Lung (tissue), 12 donors: Measurements from ENCODE around the gene RBFOX2. TPM values are rescaled to one million over a fixed set of nuclear protein-coding genes. Genes with fewer than 3 reads are reported as not detected.

ENCODE experiments used
- ATAC-seq: fragments of 200-7000 bp; cut with Tn5 transposase; one replicate; pipeline ENCODE4 v1.9.1; 2020; ENCODE audit warnings: moderate number of reproducible peaks; ENCODE audit not compliant: insufficient read depth, low FRiP score
- DNase-seq, 3 donors: peaks; one replicate each; pipeline ENCODE4 v3.0.0-alpha.2; 2013 to 2017
- H3K27ac ChIP-seq, 2 donors: one replicate each; pipeline ENCODE4 v1.5.1; 2013; ENCODE audit warnings: mild to moderate bottlenecking in 2 of 2, moderate library complexity in 2 of 2, control low read depth in 1 of 2, inconsistent platforms in 1 of 2, low read depth in 1 of 2, low read length in 1 of 2
- H3K27me3 ChIP-seq, 3 donors: one replicate each; pipeline ENCODE4 v1.5.1; 2013; ENCODE audit warnings: low read length in 2 of 3; ENCODE audit not compliant: control insufficient read depth in 3 of 3, insufficient read depth in 3 of 3
- H3K36me3 ChIP-seq, 4 donors: one replicate each; pipeline ENCODE4 v1.5.1; 2013; ENCODE audit warnings: low read length in 4 of 4, mild to moderate bottlenecking in 1 of 4, moderate library complexity in 1 of 4; ENCODE audit not compliant: control insufficient read depth in 4 of 4, insufficient read depth in 4 of 4
- H3K4me1 ChIP-seq, 5 donors: one replicate each; pipeline ENCODE4 v1.5.1; 2013; ENCODE audit warnings: low read length in 5 of 5, mild to moderate bottlenecking in 2 of 5, moderate library complexity in 1 of 5; ENCODE audit not compliant: control insufficient read depth in 5 of 5, insufficient read depth in 5 of 5
- H3K4me3 ChIP-seq: one replicate; pipeline ENCODE4 v1.5.1; 2013; ENCODE audit warnings: mild to moderate bottlenecking, control low read depth, moderate library complexity
- H3K9ac ChIP-seq, 2 donors: one replicate each; pipeline ENCODE4 v1.5.1; 2013; ENCODE audit warnings: low read length in 2 of 2, control low read depth in 1 of 2; ENCODE audit not compliant: insufficient read depth in 1 of 2
- H3K9me3 ChIP-seq, 4 donors: one replicate each; pipeline ENCODE4 v1.5.1; 2013; ENCODE audit warnings: low read length in 3 of 4, mild to moderate bottlenecking in 1 of 4, moderate library complexity in 1 of 4; ENCODE audit not compliant: control insufficient read depth in 4 of 4, insufficient read depth in 3 of 4
- CTCF ChIP-seq: IDR thresholded peaks from 2 replicates; pipeline ENCODE4 v1.5.1; 2012; ENCODE audit warnings: mild to moderate bottlenecking; ENCODE audit errors: control extremely low read depth, extremely low read depth
- WGBS, 2 donors: extraction: QIAGEN DNeasy Blood & Tissue Kit; methylation state at CpG; one replicate each; pipeline ENCODE4 v1.1.7; 2013; 5-methylcytosine and 5-hydroxymethylcytosine counted together
- polyA plus RNA-seq, 2 donors: library from polyadenylated mRNA; stranded (reverse); fragments of 200-250 nt; gene quantifications; one replicate each; pipeline ENCODE4 v1.2.1, GENCODE V29; 2013
- total RNA-seq, 2 donors: library from RNA; depleted of rRNA in 1 of 2; stranded (reverse); fragments of >200 nt in 1 of 2; gene quantifications; one replicate each; pipeline ENCODE4 v1.2.1, GENCODE V29; 2014 to 2021
- donor health status: control.
- donor health status: control.
- donor health status: Bipolar disorder and iron deficiency.
- donor health status: healthy.
- donor health status: DM: yes; HTN: yes; CAD: no.

RBFOX2 gene
- total and polyA plus RNA-seq, 4 donors, result 16.5 to 195 (median 43.3) TPM

GRCh38 chr22:36017651-36018091, 11.0 kb downstream of the RBFOX2 start:
- TF ChIP-seq CTCF, result no peak
- Histone ChIP-seq H3K27ac (no peak overlapping the region), H3K4me3 (no peak overlapping the region), H3K9ac (peak overlapping the region in 1 of 2 donors; percentile 17), H3K4me1 (peaks cover 2 to 57% (median 42%) of the 10 kb centered on the region in 5 donors), H3K9me3 (no peaks in the 10 kb centered on the region), H3K36me3 (peaks cover 0 to 2% (median 0%) of the 10 kb centered on the region in 4 donors), H3K27me3 (no peaks in the 10 kb centered on the region)
- ATAC-seq, result no peak
- WGBS, 2 donors, result 34 to 60% methylated on average over 3 of the region's 3 CpGs
- no peak for DNase-seq

GRCh38 chr22:36016684-36017083, 11.9 kb downstream of the RBFOX2 start:
- no peak overlapping the region for H3K27ac ChIP-seq
- H3K36me3 ChIP-seq, result no peaks in the 10 kb centered on the region
- H3K4me3 ChIP-seq, result no peak overlapping the region
- TF ChIP-seq CTCF, result no peak
- DNase-seq (no peak), ATAC-seq (no peak)
- H3K9ac ChIP-seq, result peak overlapping the region in 1 of 2 donors; percentile 0
- H3K27me3 ChIP-seq, result no peaks in the 10 kb centered on the region
- 50 to 64% methylated on average over 2 of the region's 2 CpGs for WGBS, 2 donors
- H3K9me3 ChIP-seq, result no peaks in the 10 kb centered on the region
- H3K4me1 ChIP-seq, result peaks cover 2 to 47% (median 34%) of the 10 kb centered on the region in 5 donors

- ATAC-seq (no peak), DNase-seq (peak in 1 of 3 donors; percentile 37)
- peaks cover 2 to 45% (median 36%) of the 10 kb centered on the region in 5 donors for H3K4me1 ChIP-seq
- H3K9ac ChIP-seq, result peak overlapping the region in 1 of 2 donors; percentile 16
- 44 to 52% methylated on average over 2 of the region's 2 CpGs for WGBS, 2 donors
- TF ChIP-seq CTCF, result no peak
- no peak overlapping the region for H3K27ac ChIP-seq
- H3K9me3 ChIP-seq, result no peaks in the 10 kb centered on the region
- no peak overlapping the region for H3K4me3 ChIP-seq
- no peaks in the 10 kb centered on the region for H3K27me3 ChIP-seq
- H3K36me3 ChIP-seq, result no peaks in the 10 kb centered on the region
These were observed 12.7 kb downstream of the RBFOX2 start for GRCh38 chr22:36015811-36016529.
